Neural progenitor cell (in vitro differentiated cells): ENCODE results near the gene ABTB1. TPM values are rescaled to one million over a fixed set of nuclear protein-coding genes. Genes with fewer than 3 reads are reported as not detected.
A peak's percentile ranks its signal among the peaks of the same experiment; 100 is the strongest.

ENCODE experiments used
- DNase-seq: peaks from one replicate; pipeline ENCODE4 v3.0.0-alpha.2; 2016; ENCODE audit warnings: low spot score
- H2AFZ ChIP-seq: fragments of 200-600 bp; sonication (generic); replicated peaks from 2 replicates; pipeline ENCODE4 v1.6.1; 2016; ENCODE audit warnings: antibody characterized with exemption
- H3F3A ChIP-seq: fragments of 200-600 bp; sonication (generic); 2 replicates; pipeline ENCODE4 v1.6.1; 2016; ENCODE audit warnings: antibody characterized with exemption, low read depth
- H3K27ac ChIP-seq: fragments of 200-600 bp; sonication (generic); 2 replicates; pipeline ENCODE4 v1.5.1; 2016; ENCODE audit warnings: mild to moderate bottlenecking
- H3K27me3 ChIP-seq: fragments of 200-600 bp; sonication (generic); 2 replicates; pipeline ENCODE4 v1.6.1; 2016; ENCODE audit warnings: mild to moderate bottlenecking, moderate library complexity
- H3K36me3 ChIP-seq: fragments of 200-600 bp; sonication (generic); 2 replicates; pipeline ENCODE4 v1.5.1; 2016
- H3K4me1 ChIP-seq: fragments of 200-600 bp; sonication (generic); 2 replicates; pipeline ENCODE4 v1.6.1; 2016; ENCODE audit warnings: mixed run types
- H3K4me2 ChIP-seq: fragments of 200-600 bp; sonication (generic); 2 replicates; pipeline ENCODE4 v1.6.1; 2016
- H3K4me3 ChIP-seq: fragments of 200-600 bp; sonication (generic); 2 replicates; pipeline ENCODE4 v1.5.1; 2016
- H3K79me2 ChIP-seq: fragments of 200-600 bp; sonication (generic); 2 replicates; pipeline ENCODE4 v1.6.1; 2016; ENCODE audit warnings: low read depth
- H3K9ac ChIP-seq: fragments of 200-600 bp; sonication (generic); 2 replicates; pipeline ENCODE4 v1.6.1; 2016
- H3K9me3 ChIP-seq: fragments of 200-600 bp; sonication (generic); 2 replicates; pipeline ENCODE4 v1.5.1; 2016; ENCODE audit warnings: low read depth
- H4K20me1 ChIP-seq: fragments of 200-600 bp; sonication (generic); 2 replicates; pipeline ENCODE4 v1.6.1; 2016; ENCODE audit warnings: low read depth
- H3K27ac Mint-ChIP-seq: 3 replicates; pipeline ENCODE4 v1.8.0; 2021; ENCODE audit warnings: mixed read lengths
- H3K27me3 Mint-ChIP-seq: 2 replicates; pipeline ENCODE4 v1.8.0; 2022; ENCODE audit warnings: low read depth, mild to moderate bottlenecking, inconsistent platforms, moderate library complexity, mixed read lengths; ENCODE audit not compliant: insufficient read depth
- H3K36me3 Mint-ChIP-seq: 3 replicates; pipeline ENCODE4 v1.8.0; 2021; ENCODE audit warnings: mixed read lengths
- H3K4me1 Mint-ChIP-seq: 3 replicates; pipeline ENCODE4 v1.8.0; 2021; ENCODE audit warnings: mixed read lengths
- H3K4me3 Mint-ChIP-seq: 3 replicates; pipeline ENCODE4 v1.8.0; 2021; ENCODE audit warnings: mild to moderate bottlenecking, moderate library complexity, mixed read lengths
- H3K9me3 Mint-ChIP-seq: 3 replicates; pipeline ENCODE4 v1.8.0; 2020; ENCODE audit warnings: mixed read lengths
- EZH2 ChIP-seq: fragments of 200-600 bp; sonication (generic); IDR thresholded peaks from 2 replicates; pipeline ENCODE4 v1.6.1; 2017; ENCODE audit warnings: antibody characterized with exemption, mild to moderate bottlenecking, moderate library complexity
- EZH2phosphoT487 ChIP-seq: fragments of 200-600 bp; sonication (generic); IDR thresholded peaks from 2 replicates; pipeline ENCODE4 v1.6.1; 2017; ENCODE audit warnings: antibody characterized with exemption
- total RNA-seq: library from RNA; depleted of rRNA; stranded (reverse); fragments of >200 nt; gene quantifications from 2 replicates; pipeline ENCODE4 v1.2.3, GENCODE V29; 2015; ENCODE audit warnings: low replicate concordance
- TF ChIP-seq, protein P1 (sequence below): fragments of 200-600 bp; sonication (generic); IDR thresholded peaks from 2 replicates; pipeline ENCODE4 v1.5.1; 2017; ENCODE audit warnings: antibody characterized with exemption, mild to moderate bottlenecking

Gene ABTB1
- total RNA-seq, 1 donor from 2014 or later = 2.4 TPM

DNA sequence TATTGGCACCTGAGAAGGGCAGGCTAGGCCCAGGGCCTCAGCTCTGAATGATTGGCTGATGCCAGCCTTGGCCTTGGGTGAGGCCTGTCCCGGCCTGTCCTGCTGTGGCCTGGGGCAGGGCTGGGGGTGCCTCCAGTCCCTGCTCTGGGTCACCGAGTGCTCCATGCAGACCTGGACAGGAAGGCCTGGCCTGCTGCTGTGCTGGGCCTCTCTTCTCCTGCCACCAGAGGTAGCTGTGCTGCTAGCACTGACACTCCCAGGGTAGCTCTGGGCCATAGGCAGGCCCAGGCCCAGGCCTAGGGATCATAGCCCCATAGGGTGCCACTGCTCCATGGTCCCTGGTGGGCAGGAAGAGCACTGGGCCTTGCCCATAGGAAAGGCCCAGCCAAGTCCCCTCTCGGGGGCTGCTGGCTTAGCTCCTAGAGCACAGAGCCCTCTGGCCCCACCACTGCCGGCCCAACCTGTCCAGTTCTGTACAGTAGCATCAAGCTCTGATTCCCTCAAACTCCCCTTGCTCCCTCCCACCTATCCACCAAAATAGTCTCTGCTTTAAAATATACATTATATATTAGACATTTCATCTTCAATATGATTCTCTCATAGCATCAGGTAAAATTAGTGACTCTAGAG lies 18.2 kb downstream of the ABTB1 start:
- no peak overlapping the region for H3K9ac ChIP-seq

DNA sequence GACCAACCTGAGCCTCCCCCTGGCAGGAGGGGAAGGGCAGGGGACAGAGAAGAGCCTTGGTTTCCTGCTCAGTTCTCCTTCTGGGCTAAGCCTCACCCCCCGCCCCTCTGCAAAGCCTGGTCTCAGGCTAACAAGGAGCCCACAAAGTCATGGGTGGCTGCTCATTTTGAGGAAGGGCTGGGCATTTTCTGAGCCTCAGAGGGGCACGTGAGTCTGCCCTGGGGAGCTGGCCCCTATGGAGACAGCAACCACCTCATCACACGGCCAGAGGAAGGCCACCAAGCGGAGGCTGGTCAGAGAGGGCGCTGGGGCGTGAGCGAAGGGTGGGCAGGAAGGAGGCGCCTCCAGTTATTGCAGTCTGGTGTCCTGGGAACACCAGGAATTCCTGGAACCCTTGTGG lies 18.7 kb downstream of the ABTB1 start:
- Histone ChIP-seq H2AFZ (no peak overlapping the region), H3K27me3 (no peaks in the 10 kb centered on the region), H3K4me3 (no peak overlapping the region), H3K79me2 (no peaks in the 10 kb centered on the region), H3F3A (peaks cover 8% of the 10 kb centered on the region), H3K9ac (no peak overlapping the region), H4K20me1 (no peaks in the 10 kb centered on the region), H3K4me1 (peaks cover 28% of the 10 kb centered on the region), H3K9me3 (no peaks in the 10 kb centered on the region), H3K27ac (no peak overlapping the region), H3K4me2 (no peak overlapping the region), H3K36me3 (no peaks in the 10 kb centered on the region)
- H3K9me3 Mint-ChIP-seq = no peaks in the 10 kb centered on the region
- H3K4me1 Mint-ChIP-seq = peaks cover 13% of the 10 kb centered on the region
- H3K36me3 Mint-ChIP-seq = no peaks in the 10 kb centered on the region
- no peak overlapping the region for H3K27ac Mint-ChIP-seq
- DNase-seq = no peak
- peaks cover 6% of the 10 kb centered on the region for H3K27me3 Mint-ChIP-seq
- TF ChIP-seq, protein P1, sequence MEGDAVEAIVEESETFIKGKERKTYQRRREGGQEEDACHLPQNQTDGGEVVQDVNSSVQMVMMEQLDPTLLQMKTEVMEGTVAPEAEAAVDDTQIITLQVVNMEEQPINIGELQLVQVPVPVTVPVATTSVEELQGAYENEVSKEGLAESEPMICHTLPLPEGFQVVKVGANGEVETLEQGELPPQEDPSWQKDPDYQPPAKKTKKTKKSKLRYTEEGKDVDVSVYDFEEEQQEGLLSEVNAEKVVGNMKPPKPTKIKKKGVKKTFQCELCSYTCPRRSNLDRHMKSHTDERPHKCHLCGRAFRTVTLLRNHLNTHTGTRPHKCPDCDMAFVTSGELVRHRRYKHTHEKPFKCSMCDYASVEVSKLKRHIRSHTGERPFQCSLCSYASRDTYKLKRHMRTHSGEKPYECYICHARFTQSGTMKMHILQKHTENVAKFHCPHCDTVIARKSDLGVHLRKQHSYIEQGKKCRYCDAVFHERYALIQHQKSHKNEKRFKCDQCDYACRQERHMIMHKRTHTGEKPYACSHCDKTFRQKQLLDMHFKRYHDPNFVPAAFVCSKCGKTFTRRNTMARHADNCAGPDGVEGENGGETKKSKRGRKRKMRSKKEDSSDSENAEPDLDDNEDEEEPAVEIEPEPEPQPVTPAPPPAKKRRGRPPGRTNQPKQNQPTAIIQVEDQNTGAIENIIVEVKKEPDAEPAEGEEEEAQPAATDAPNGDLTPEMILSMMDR = no peak
- TF ChIP-seq EZH2 (no peak), EZH2phosphoT487 (no peak)
- no peak overlapping the region for H3K4me3 Mint-ChIP-seq

More for the DNA sequence above, 18.2 kb downstream of the ABTB1 start:
- Histone ChIP-seq H3K79me2 (no peaks in the 10 kb centered on the region), H3F3A (peaks cover 8% of the 10 kb centered on the region), H3K36me3 (no peaks in the 10 kb centered on the region), H4K20me1 (no peaks in the 10 kb centered on the region), H3K9me3 (no peaks in the 10 kb centered on the region), H3K4me1 (peaks cover 28% of the 10 kb centered on the region), H2AFZ (no peak overlapping the region), H3K27ac (no peak overlapping the region), H3K27me3 (no peaks in the 10 kb centered on the region), H3K4me3 (no peak overlapping the region), H3K4me2 (no peak overlapping the region)
- Mint-ChIP-seq H3K4me1 (peaks cover 13% of the 10 kb centered on the region), H3K4me3 (no peak overlapping the region), H3K27ac (no peak overlapping the region), H3K36me3 (no peaks in the 10 kb centered on the region), H3K9me3 (no peaks in the 10 kb centered on the region), H3K27me3 (peaks cover 6% of the 10 kb centered on the region)
- TF ChIP-seq, protein P1 = peak; percentile 64
- no peak for TF ChIP-seq EZH2
- peak; percentile 73 for DNase-seq

DNA sequence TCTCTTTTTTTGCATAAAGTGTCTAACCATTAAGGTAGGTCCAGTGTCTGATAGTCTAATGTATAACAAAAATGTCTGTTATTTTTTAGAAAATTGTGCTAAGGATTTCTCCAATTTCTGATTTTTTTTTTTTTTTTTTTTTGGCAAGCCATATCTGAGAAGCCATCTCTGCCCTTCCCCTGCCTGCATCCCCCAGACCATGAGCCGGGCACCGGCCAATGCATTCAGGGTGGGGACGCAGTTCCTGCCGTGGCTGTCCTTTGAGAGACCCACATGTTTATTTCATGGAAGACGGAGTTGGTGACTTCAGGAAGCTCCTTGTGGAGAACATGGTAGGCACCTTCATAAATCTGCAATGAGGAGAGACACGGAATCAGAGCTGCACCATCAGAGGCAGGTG lies 19.2 kb downstream of the ABTB1 start:
- Mint-ChIP-seq H3K4me3 (no peak overlapping the region), H3K27ac (no peak overlapping the region), H3K36me3 (no peaks in the 10 kb centered on the region), H3K27me3 (peaks cover 6% of the 10 kb centered on the region), H3K4me1 (peaks cover 13% of the 10 kb centered on the region), H3K9me3 (no peaks in the 10 kb centered on the region)
- TF ChIP-seq, protein P1 = no peak
- TF ChIP-seq EZH2phosphoT487 = no peak
- TF ChIP-seq EZH2 = no peak
- Histone ChIP-seq H3K27ac (no peak overlapping the region), H3K4me1 (peaks cover 28% of the 10 kb centered on the region), H3K36me3 (no peaks in the 10 kb centered on the region), H3K9ac (no peak overlapping the region), H3K4me2 (no peak overlapping the region), H3K4me3 (no peak overlapping the region), H3K9me3 (no peaks in the 10 kb centered on the region), H4K20me1 (no peaks in the 10 kb centered on the region), H3K27me3 (no peaks in the 10 kb centered on the region), H2AFZ (no peak overlapping the region), H3K79me2 (no peaks in the 10 kb centered on the region), H3F3A (peaks cover 8% of the 10 kb centered on the region)
- DNase-seq = no peak
